HepG2 (cell line): ENCODE measurements around the gene RPS6KA2. TPM values are rescaled to one million over a fixed set of nuclear protein-coding genes. Genes with fewer than 3 reads are reported as not detected.

Source experiments
- CEBPZ ChIP-seq: IDR thresholded peaks from 2 replicates; pipeline ENCODE4 v1.6.1; 2012; ENCODE audit warnings: low read length, improper control_type of control experiment
- E2F1 ChIP-seq: sonication (generic); formaldehyde crosslinking; IDR thresholded peaks from 2 replicates; pipeline ENCODE4 v1.5.0; 2020; ENCODE audit warnings: missing genetic modification reagents
- RNF2 ChIP-seq: fragments of 450-650 bp; conservative IDR thresholded peaks from 2 replicates; pipeline ENCODE4 v1.6.1; 2016; ENCODE audit warnings: low read depth
- ZHX2 ChIP-seq, 2 experiments: sonication (generic) in 1 of 2; formaldehyde crosslinking in 1 of 2; IDR thresholded peaks; 2 replicates each; pipeline versions ENCODE4 v1.6.1 to v1.9.0; 2014 to 2022; ENCODE audit warnings: antibody characterized with exemption in 1 of 2, borderline replicate concordance in 1 of 2, inconsistent platforms in 1 of 2, low read depth in 1 of 2, missing genetic modification reagents in 1 of 2
- polyA plus RNA-seq, 8 experiments: library from polyadenylated mRNA; depleted of rRNA in 3 of 8; stranded (reverse) in 7 of 8; unstranded in 1 of 8; fragments of >200 nt; fragmentation: Illumina TruSeq in 4 of 8; extraction: Trizol in 4 of 8; gene quantifications; 2 replicates each; pipeline versions ENCODE4 v1.2.1 to v1.2.3, GENCODE V29; 2011 to 2016; ENCODE audit warnings: low read depth in 4 of 8, missing spikeins in 1 of 8, mixed read lengths in 1 of 8; ENCODE audit not compliant: insufficient read depth in 1 of 8
- total RNA-seq, 5 experiments: library from RNA; depleted of rRNA; stranded (reverse); fragments of >200 nt; fragmentation: Illumina TruSeq; extraction: Trizol; gene quantifications; 2 replicates each; pipeline ENCODE4 v1.2.3, GENCODE V29; 2016; ENCODE audit warnings: low read depth in 1 of 5
- TF ChIP-seq, protein P1 (sequence below): sonication (generic); formaldehyde crosslinking; IDR thresholded peaks from 2 replicates; pipeline ENCODE4 v1.9.0; 2021; ENCODE audit warnings: missing genetic modification reagents, mild to moderate bottlenecking, borderline replicate concordance

The RPS6KA2 gene
- total and polyA plus RNA-seq, 2 of the 13 experiments (the other 11 are each of a cell fraction or from before 2014, with no cell fraction given) = 0.22 to 0.38 TPM

- TF ChIP-seq ZHX2 (IDR thresholded peaks at IDR 0.05; ENCODE audit: low read depth) (no peak), ZHX2 (CRISPR knock-in tag; IDR thresholded peaks at IDR 0.05; ENCODE audit: borderline replicate concordance) (no peak), E2F1 (no peak), RNF2 (0 out of 2 replicates have a peak, but pooled peaks have one; percentile 28), CEBPZ (no peak)
- TF ChIP-seq, protein P1, sequence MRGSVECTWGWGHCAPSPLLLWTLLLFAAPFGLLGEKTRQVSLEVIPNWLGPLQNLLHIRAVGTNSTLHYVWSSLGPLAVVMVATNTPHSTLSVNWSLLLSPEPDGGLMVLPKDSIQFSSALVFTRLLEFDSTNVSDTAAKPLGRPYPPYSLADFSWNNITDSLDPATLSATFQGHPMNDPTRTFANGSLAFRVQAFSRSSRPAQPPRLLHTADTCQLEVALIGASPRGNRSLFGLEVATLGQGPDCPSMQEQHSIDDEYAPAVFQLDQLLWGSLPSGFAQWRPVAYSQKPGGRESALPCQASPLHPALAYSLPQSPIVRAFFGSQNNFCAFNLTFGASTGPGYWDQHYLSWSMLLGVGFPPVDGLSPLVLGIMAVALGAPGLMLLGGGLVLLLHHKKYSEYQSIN (CRISPR knock-in tag) = no peak
These were observed 220.9 kb downstream of the RPS6KA2 start (continued) for GRCh38 chr6:166406197-166406596.
